Measurements from ENCODE around the gene MRPL9. TPM values are rescaled to one million over a fixed set of nuclear protein-coding genes. Genes with fewer than 3 reads are reported as not detected.

Gene MRPL9
- total RNA-seq, 1 experiment from 2014 or later = 122 TPM

- no peak overlapping the region for H3K27ac Mint-ChIP-seq (ENCODE audit: unreplicated experiment)
- H3K9me3 ChIP-seq = no peaks in the 10 kb centered on the region
- peaks cover 9% of the 10 kb centered on the region for H3K4me1 ChIP-seq
- H3K4me3 Mint-ChIP-seq (ENCODE audit: unreplicated experiment) = no peak overlapping the region
- no peak overlapping the region for H3K4me3 ChIP-seq (ENCODE audit: low read depth, low read length)
- no peak for DNase-seq
- ChIA-PET CTCF (no interaction called here), POLR2A (interaction anchor here (0.6 kb wide), 1 partner anchor 154 kb away, joined by 3 read pairs; no protein-coding TSS in a partner anchor)
- intact Hi-C loops (cut with micrococcal nuclease; ENCODE audit: unreplicated experiment) = no loop called here
- no peaks in the 10 kb centered on the region for H3K27me3 ChIP-seq (replicated peaks; ENCODE audit: control insufficient read depth, insufficient read depth, low read length)
- BruUV-seq (replicated peaks) = no TSS peak
- no peaks in the 10 kb centered on the region for H3K27me3 Mint-ChIP-seq (ENCODE audit: insufficient read depth, unreplicated experiment)
- no peak for TF ChIP-seq CTCF (IDR thresholded peaks at IDR 0.05; ENCODE audit: insufficient read depth in 1 of 2, low read depth in 1 of 2, low read length in 1 of 2, severe bottlenecking in 1 of 2, unreplicated experiment in 1 of 2)
- H3K4me1 Mint-ChIP-seq (ENCODE audit: low read depth, unreplicated experiment) = peaks cover 16% of the 10 kb centered on the region
- no peaks in the 10 kb centered on the region for H3K9me3 Mint-ChIP-seq (ENCODE audit: unreplicated experiment)
- no peaks in the 10 kb centered on the region for H3K36me3 ChIP-seq (ENCODE audit: control insufficient read depth, insufficient read depth, low read length)
- no peaks in the 10 kb centered on the region for H3K36me3 Mint-ChIP-seq (ENCODE audit: insufficient read depth, unreplicated experiment)
These were observed 34.9 kb downstream of the MRPL9 start for GRCh38 chr1:151728151-151729054.

GRCh38 chr1:151723726-151724370, 39.4 kb downstream of the MRPL9 start:
- no peak for TF ChIP-seq CTCF (IDR thresholded peaks at IDR 0.05; ENCODE audit: insufficient read depth in 1 of 2, low read depth in 1 of 2, low read length in 1 of 2, severe bottlenecking in 1 of 2, unreplicated experiment in 1 of 2)
- POLR2A ChIA-PET = interaction anchor here (0.8 kb wide), 1 partner anchor 184 kb away, joined by 3 read pairs; no protein-coding TSS in a partner anchor
- Mint-ChIP-seq H3K27me3 (ENCODE audit: insufficient read depth, unreplicated experiment) (no peaks in the 10 kb centered on the region), H3K9me3 (ENCODE audit: unreplicated experiment) (no peaks in the 10 kb centered on the region), H3K4me1 (ENCODE audit: low read depth, unreplicated experiment) (peaks cover 16% of the 10 kb centered on the region), H3K27ac (ENCODE audit: unreplicated experiment) (no peak overlapping the region), H3K36me3 (ENCODE audit: insufficient read depth, unreplicated experiment) (no peaks in the 10 kb centered on the region), H3K4me3 (ENCODE audit: unreplicated experiment) (peak overlapping the region; percentile 15)
- H3K4me3 ChIP-seq (ENCODE audit: low read depth, low read length) = no peak overlapping the region
- CTCF ChIA-PET = interaction anchor here (0.7 to 1.4 kb wide), 3 partner anchors 8 to 11 kb away, joined by 3 to 7 read pairs (median 4); no protein-coding TSS in a partner anchor
- H3K4me1 ChIP-seq = peaks cover 35% of the 10 kb centered on the region
- BruUV-seq (replicated peaks) = no TSS peak
- no peaks in the 10 kb centered on the region for H3K27me3 ChIP-seq (replicated peaks; ENCODE audit: control insufficient read depth, insufficient read depth, low read length)
- H3K9me3 ChIP-seq = no peaks in the 10 kb centered on the region
- no peaks in the 10 kb centered on the region for H3K36me3 ChIP-seq (ENCODE audit: control insufficient read depth, insufficient read depth, low read length)
- intact Hi-C loops (cut with micrococcal nuclease; ENCODE audit: unreplicated experiment) = no loop called here
- no peak for DNase-seq

GRCh38 chr1:151721788-151722510, 41.3 kb downstream of the MRPL9 start:
- POLR2A ChIA-PET = no interaction called here
- no peaks in the 10 kb centered on the region for H3K36me3 ChIP-seq (ENCODE audit: control insufficient read depth, insufficient read depth, low read length)
- CTCF ChIA-PET = interaction anchor here (1.2 kb wide), 1 partner anchor 13 kb away, joined by 3 read pairs; no protein-coding TSS in a partner anchor
- Mint-ChIP-seq H3K9me3 (ENCODE audit: unreplicated experiment) (no peaks in the 10 kb centered on the region), H3K4me1 (ENCODE audit: low read depth, unreplicated experiment) (peaks cover 28% of the 10 kb centered on the region), H3K4me3 (ENCODE audit: unreplicated experiment) (peak overlapping the region; percentile 68), H3K27me3 (ENCODE audit: insufficient read depth, unreplicated experiment) (peaks cover 2% of the 10 kb centered on the region), H3K27ac (ENCODE audit: unreplicated experiment) (no peak overlapping the region), H3K36me3 (ENCODE audit: insufficient read depth, unreplicated experiment) (no peaks in the 10 kb centered on the region)
- no TSS peak for BruUV-seq (replicated peaks)
- intact Hi-C loops (cut with micrococcal nuclease; ENCODE audit: unreplicated experiment) = no loop called here
- TF ChIP-seq CTCF (IDR thresholded peaks at IDR 0.05; ENCODE audit: insufficient read depth in 1 of 2, low read depth in 1 of 2, low read length in 1 of 2, severe bottlenecking in 1 of 2, unreplicated experiment in 1 of 2) = no peak
- no peaks in the 10 kb centered on the region for H3K9me3 ChIP-seq
- no peaks in the 10 kb centered on the region for H3K27me3 ChIP-seq (replicated peaks; ENCODE audit: control insufficient read depth, insufficient read depth, low read length)
- DNase-seq = no peak
- peak overlapping the region; percentile 31 for H3K4me3 ChIP-seq (ENCODE audit: low read depth, low read length)
- peaks cover 35% of the 10 kb centered on the region for H3K4me1 ChIP-seq

Data from Caco-2 (cell line).